GM18870 (cell line): ENCODE data around the gene COLEC11.
"Not testable (repeated sequence)": the region's sequence is repeated elsewhere in the genome, so short reads cannot be mapped to it uniquely, and the experiment has no call there.

ENCODE experiments used
- ATAC-seq: cut with Tn5 transposase; IDR thresholded peaks from one replicate; pipeline ENCODE4 v1.9.1; 2021; ENCODE audit warnings: moderate library complexity; ENCODE audit not compliant: unreplicated experiment

Gene COLEC11

GRCh38 chr2:3594493-3595281, at the start of gene COLEC11:
TSS of gene COLEC11 (plus strand) at chr2:3595112. CDS start at chr2:3604341, 9,229 bp downstream.
- no peak for ATAC-seq

- ATAC-seq: no peak
Observed at GRCh38 chr2:3545788-3546478, 49.0 kb upstream of the COLEC11 start.

- ATAC-seq: no peak
Observed at GRCh38 chr2:3547915-3548314, 47.0 kb upstream of the COLEC11 start.

GRCh38 chr2:3553946-3554345, 41.0 kb upstream of the COLEC11 start:
- no peak for ATAC-seq

- ATAC-seq: peak; percentile 26
Observed at GRCh38 chr2:3557639-3558204, 37.2 kb upstream of the COLEC11 start.

- peak; percentile 95 for ATAC-seq
Observed at GRCh38 chr2:3558205-3559014, 36.5 kb upstream of the COLEC11 start, which contains the start of gene RNASEH1. TSS of gene RNASEH1 (minus strand) at chr2:3558333. CDS start at chr2:3558260, 73 bp downstream.

- ATAC-seq: peak; percentile 66
Observed at GRCh38 chr2:3563521-3563976, 31.4 kb upstream of the COLEC11 start.

- no peak for ATAC-seq
Observed at GRCh38 chr2:3565117-3565516, 29.8 kb upstream of the COLEC11 start.

GRCh38 chr2:3566806-3567205, 28.1 kb upstream of the COLEC11 start:
- ATAC-seq: no peak

GRCh38 chr2:3569656-3570055, 25.3 kb upstream of the COLEC11 start:
- ATAC-seq: not testable (repeated sequence)

- no peak for ATAC-seq
Observed at GRCh38 chr2:3571284-3571683, 23.6 kb upstream of the COLEC11 start.

GRCh38 chr2:3572620-3573019, 22.3 kb upstream of the COLEC11 start:
- no peak for ATAC-seq

- ATAC-seq: no peak
Observed at GRCh38 chr2:3574155-3574554, 20.8 kb upstream of the COLEC11 start.

- peak; percentile 13 for ATAC-seq
Observed at GRCh38 chr2:3575534-3576262, 19.2 kb upstream of the COLEC11 start.

GRCh38 chr2:3576263-3576630, 18.7 kb upstream of the COLEC11 start:
- not testable (repeated sequence) for ATAC-seq

GRCh38 chr2:3578987-3579386, 15.9 kb upstream of the COLEC11 start:
- ATAC-seq: no peak

GRCh38 chr2:3580449-3580848, 14.5 kb upstream of the COLEC11 start:
- no peak for ATAC-seq

- ATAC-seq: no peak
Observed at GRCh38 chr2:3581367-3582262, 13.3 kb upstream of the COLEC11 start.

GRCh38 chr2:3584076-3584475, 10.8 kb upstream of the COLEC11 start:
- no peak for ATAC-seq
